Raji (cell line): ENCODE measurements around the gene ANKAR.

Source experiments
- POLR2A ChIP-seq: IDR thresholded peaks from 2 replicates; pipeline ENCODE4 v1.6.1; 2011; ENCODE audit warnings: low read depth, low read length, control low read depth; ENCODE audit not compliant: insufficient read depth

ANKAR gene

GRCh38 chr2:189674374-189675112 is at the start of gene ANKAR:
Gene ANKAR (plus strand): TSS chr2:189674670. CDS start chr2:189676491, 1,821 bp downstream.
- TF ChIP-seq POLR2A = no peak

GRCh38 chr2:189625636-189626035 is 48.8 kb upstream of the ANKAR start:
- TF ChIP-seq POLR2A = no peak

- no peak for TF ChIP-seq POLR2A
These were observed 46.7 kb upstream of the ANKAR start for GRCh38 chr2:189627789-189628188.

- no peak for TF ChIP-seq POLR2A
These were observed 45.5 kb upstream of the ANKAR start for GRCh38 chr2:189628817-189629530.

GRCh38 chr2:189629531-189630453 is 44.7 kb upstream of the ANKAR start:
- TF ChIP-seq POLR2A = no peak

- no peak for TF ChIP-seq POLR2A
These were observed 42.6 kb upstream of the ANKAR start for GRCh38 chr2:189631849-189632248.

- TF ChIP-seq POLR2A = no peak
These were observed 41.1 kb upstream of the ANKAR start for GRCh38 chr2:189633392-189633811.

- no peak for TF ChIP-seq POLR2A
These were observed 39.1 kb upstream of the ANKAR start for GRCh38 chr2:189635353-189635752.

- TF ChIP-seq POLR2A = no peak
These were observed 36.0 kb upstream of the ANKAR start for GRCh38 chr2:189638301-189639006.

- no peak for TF ChIP-seq POLR2A
These were observed 35.4 kb upstream of the ANKAR start for GRCh38 chr2:189639007-189639609.

GRCh38 chr2:189641002-189641401 is 33.5 kb upstream of the ANKAR start:
- no peak for TF ChIP-seq POLR2A

- TF ChIP-seq POLR2A = no peak
These were observed 32.9 kb upstream of the ANKAR start for GRCh38 chr2:189641590-189641989.

GRCh38 chr2:189646521-189646920 is 27.9 kb upstream of the ANKAR start:
- no peak for TF ChIP-seq POLR2A

GRCh38 chr2:189648846-189649509 is 25.5 kb upstream of the ANKAR start:
- TF ChIP-seq POLR2A = no peak
